IMR-90 (cell line): ENCODE results near the gene SPOCK3. TPM values are rescaled to one million over a fixed set of nuclear protein-coding genes. Genes with fewer than 3 reads are reported as not detected.

Experiments
- ATAC-seq: fragments of 200-7000 bp; cut with Tn5 transposase; 2 replicates; pipeline ENCODE4 v1.9.1; 2020; ENCODE audit warnings: low read depth, mild to moderate bottlenecking, moderate library complexity
- BruUV-seq: library from RNA; stranded (reverse); fragments of 400-500 nt; replicated peaks from 2 replicates; lab custom pipeline; 2021; lab: Mats Ljungman, UMichigan
- CTCF ChIA-PET: fragments of 300-600 bp; formaldehyde crosslinking; extraction: SDS; loops from one replicate; lab custom pipeline; 2021; ENCODE audit warnings: antibody characterized with exemption; lab: Yijun Ruan, JAX
- POLR2A ChIA-PET: fragments of 300-600 bp; sonication (Branson Sonifier 250); formaldehyde crosslinking; loops from one replicate; lab custom pipeline; 2022; ENCODE audit warnings: antibody characterized with exemption; ENCODE audit not compliant: unreplicated experiment; lab: Charles Lee
- DNase-seq: peaks from one replicate; pipeline ENCODE4 v3.0.0; 2013
- H2AFZ ChIP-seq: replicated peaks from 2 replicates; pipeline ENCODE3; 2013; ENCODE audit warnings: low read length, mild to moderate bottlenecking; ENCODE audit not compliant: poor library complexity
- H2AK5ac ChIP-seq: 2 replicates; pipeline ENCODE4 v1.6.1; 2013; ENCODE audit warnings: low read depth, low read length, inconsistent platforms
- H2AK9ac ChIP-seq: replicated peaks from 2 replicates; pipeline ENCODE3; 2013; ENCODE audit warnings: mild to moderate bottlenecking, low read depth, low read length, moderate library complexity; ENCODE audit not compliant: poor library complexity
- H2BK120ac ChIP-seq: 2 replicates; pipeline ENCODE4 v1.6.1; 2013; ENCODE audit warnings: low read depth, low read length, inconsistent platforms
- H2BK15ac ChIP-seq: 3 replicates; pipeline ENCODE4 v1.6.1; 2013; ENCODE audit warnings: low read depth, low read length, inconsistent platforms
- H2BK20ac ChIP-seq: 2 replicates; pipeline ENCODE4 v1.6.1; 2013; ENCODE audit warnings: low read depth, mild to moderate bottlenecking, inconsistent platforms, low read length, moderate library complexity
- H2BK5ac ChIP-seq: 2 replicates; pipeline ENCODE4 v1.6.1; 2013; ENCODE audit warnings: mild to moderate bottlenecking, low read depth, low read length, inconsistent platforms; ENCODE audit not compliant: poor library complexity, severe bottlenecking
- H3K14ac ChIP-seq: replicated peaks from 2 replicates; pipeline ENCODE4 v1.6.1; 2013; ENCODE audit warnings: low read depth, low read length, inconsistent platforms
- H3K18ac ChIP-seq: 2 replicates; pipeline ENCODE4 v1.6.1; 2013; ENCODE audit warnings: low read depth, low read length, control low read depth
- H3K23ac ChIP-seq: 2 replicates; pipeline ENCODE4 v1.6.1; 2013; ENCODE audit warnings: low read depth, low read length, inconsistent platforms
- H3K27ac ChIP-seq: 2 replicates; pipeline ENCODE4 v1.5.1; 2013; ENCODE audit warnings: mild to moderate bottlenecking, control low read depth, low read length; ENCODE audit not compliant: insufficient read depth
- H3K27me3 ChIP-seq: 2 replicates; pipeline ENCODE4 v1.6.1; 2013; ENCODE audit warnings: low read length; ENCODE audit not compliant: control insufficient read depth, insufficient read depth
- H3K36me3 ChIP-seq: 2 replicates; pipeline ENCODE4 v1.6.1; 2013; ENCODE audit warnings: low read length, mixed read lengths; ENCODE audit not compliant: control insufficient read depth, insufficient read depth
- H3K4ac ChIP-seq: 2 replicates; pipeline ENCODE4 v1.6.1; 2013; ENCODE audit warnings: low read depth, low read length, inconsistent platforms
- H3K4me1 ChIP-seq: 2 replicates; pipeline ENCODE4 v1.6.1; 2013; ENCODE audit warnings: low read length, mixed read lengths; ENCODE audit not compliant: control insufficient read depth, insufficient read depth
- H3K4me2 ChIP-seq: 2 replicates; pipeline ENCODE4 v1.6.1; 2013; ENCODE audit warnings: low read depth, mild to moderate bottlenecking, control low read depth, low read length, moderate library complexity
- H3K4me3 ChIP-seq: 2 replicates; pipeline ENCODE4 v1.5.1; 2013; ENCODE audit warnings: low read depth, mild to moderate bottlenecking, control low read depth, low read length, moderate library complexity; ENCODE audit not compliant: insufficient read depth
- H3K56ac ChIP-seq: 2 replicates; pipeline ENCODE4 v1.6.1; 2013; ENCODE audit warnings: low read length, inconsistent platforms; ENCODE audit not compliant: insufficient read depth; ENCODE audit errors: extremely low read depth
- H3K79me1 ChIP-seq, 2 experiments: 2 replicates each; pipeline ENCODE4 v1.6.1; 2013; ENCODE audit warnings: low read length in 2 of 2, inconsistent platforms in 1 of 2, low read depth in 1 of 2
- H3K9ac ChIP-seq: 2 replicates; pipeline ENCODE4 v1.6.1; 2013; ENCODE audit warnings: low read depth, low read length, control low read depth
- H3K9me1 ChIP-seq: 2 replicates; pipeline ENCODE4 v1.6.1; 2013; ENCODE audit warnings: low read length, inconsistent platforms; ENCODE audit not compliant: insufficient read depth
- H3K9me3 ChIP-seq: 2 replicates; pipeline ENCODE4 v1.6.1; 2013; ENCODE audit warnings: low read length; ENCODE audit not compliant: control insufficient read depth, insufficient read depth
- H4K20me1 ChIP-seq: 2 replicates; pipeline ENCODE4 v1.6.1; 2013; ENCODE audit warnings: low read length, inconsistent platforms; ENCODE audit not compliant: insufficient read depth
- H4K5ac ChIP-seq: 2 replicates; pipeline ENCODE4 v1.6.1; 2013; ENCODE audit warnings: mild to moderate bottlenecking, low read depth, low read length, control low read depth
- H4K8ac ChIP-seq, 2 experiments: 2 replicates each; pipeline ENCODE4 v1.6.1; 2013; ENCODE audit warnings: low read depth in 2 of 2, low read length in 2 of 2, control low read depth in 1 of 2, inconsistent platforms in 1 of 2
- H4K91ac ChIP-seq: 2 replicates; pipeline ENCODE4 v1.6.1; 2013; ENCODE audit warnings: low read depth, low read length, inconsistent platforms; ENCODE audit not compliant: insufficient read depth
- POLR2A ChIP-seq: IDR thresholded peaks from 2 replicates; pipeline ENCODE4 v1.6.1; 2012; ENCODE audit warnings: mild to moderate bottlenecking, low read depth, low read length
- WGBS, 2 experiments: methylation state at CpG; one replicate each; pipeline versions ENCODE4 v1.1.5 to v1.1.7; 2013; ENCODE audit warnings: missing lambda C conversion rate in 2 of 2; ENCODE audit not compliant: insufficient read length in 1 of 2; ENCODE audit errors: extremely low coverage in 2 of 2; 5-methylcytosine and 5-hydroxymethylcytosine counted together
- dilution Hi-C: fragments of 300-500 bp; cut with HindIII; formaldehyde crosslinking; loops from one replicate; pipeline ENCODE4 v1.14.3; 2018; ENCODE audit warnings: low sequenced_read_pairs; ENCODE audit not compliant: unreplicated experiment
- in situ Hi-C: fragments of 300-500 bp; cut with MboI; formaldehyde crosslinking; loops from 3 replicates; pipeline ENCODE4 v1.14.3; 2019; ENCODE audit warnings: low sequenced_read_pairs, inconsistent platforms, mixed read lengths
- intact Hi-C: fragments of 100-400 bp; cut with micrococcal nuclease; formaldehyde crosslinking; loops from 2 replicates; pipeline ENCODE4 v1.10.0; 2022
- polyA plus RNA-seq, 3 experiments: library from polyadenylated mRNA; depleted of rRNA; stranded (reverse); fragments of >200 nt; gene quantifications; 2 replicates each; pipeline ENCODE4 v1.2.3, GENCODE V29; 2012; ENCODE audit warnings: low replicate concordance in 1 of 3
- total RNA-seq: library from RNA; depleted of rRNA; stranded (reverse); fragments of >200 nt; gene quantifications from 2 replicates; pipeline ENCODE4 v1.2.3, GENCODE V29; 2012

The SPOCK3 gene
- total and polyA plus RNA-seq, 2 of the 4 experiments (the other 2 are of a cell fraction), result not detected

DNA sequence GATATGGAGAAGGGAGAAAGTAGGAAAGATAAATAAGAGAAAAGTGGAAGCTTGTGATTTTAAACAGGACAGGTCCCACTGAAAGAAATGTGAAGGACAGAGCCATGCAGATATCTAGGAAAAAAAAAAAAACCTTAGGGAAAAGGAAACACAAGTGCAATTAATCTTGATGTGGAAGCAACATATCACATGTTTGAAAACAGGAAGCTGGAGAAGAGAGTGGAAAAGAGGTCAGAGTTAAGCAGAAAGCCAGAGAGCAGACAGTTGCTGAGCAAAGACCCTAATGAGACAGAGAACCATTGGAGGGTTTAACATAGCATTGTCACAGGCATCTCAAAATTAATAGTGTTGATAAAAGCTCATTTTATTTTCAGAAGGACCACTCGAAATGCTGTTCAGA is 89.7 kb downstream of the SPOCK3 start:
- in situ Hi-C loops, result no loop called here
- CTCF ChIA-PET, result no interaction called here

More for the DNA sequence above, 89.7 kb downstream of the SPOCK3 start:
- ATAC-seq (no peak), DNase-seq (no peak)
- Histone ChIP-seq H4K5ac (no peak overlapping the region), H3K9me3 (peaks cover 2% of the 10 kb centered on the region; the same call in 1 of the 2 replicates), H3K79me1 (no peaks in the 10 kb centered on the region), H3K27me3 (no peaks in the 10 kb centered on the region), H4K91ac (no peak overlapping the region), H4K8ac (no peak overlapping the region), H3K18ac (no peak overlapping the region), H3K4me3 (no peak overlapping the region), H3K23ac (no peak overlapping the region), H3K14ac (no peak overlapping the region), H3K4me1 (no peaks in the 10 kb centered on the region), H2AK5ac (no peak overlapping the region), H3K36me3 (no peaks in the 10 kb centered on the region), H3K9ac (no peak overlapping the region), H2BK5ac (no peak overlapping the region), H2BK15ac (no peak overlapping the region), H2AK9ac (no peak overlapping the region), H3K56ac (no peak overlapping the region), H4K20me1 (no peaks in the 10 kb centered on the region), H3K4me2 (no peak overlapping the region), H3K4ac (no peak overlapping the region), H2AFZ (no peak overlapping the region), H2BK120ac (no peak overlapping the region), H3K27ac (no peak overlapping the region), H2BK20ac (no peak overlapping the region), H3K9me1 (no peaks in the 10 kb centered on the region)
- BruUV-seq, result no TSS peak
- intact Hi-C loops (no loop called here), dilution Hi-C loops (no loop called here)
- TF ChIP-seq POLR2A, result no peak
- POLR2A ChIA-PET, result no interaction called here
- WGBS, 2 experiments, result no CpG with 5 or more reads among the region's 1 CpG
